Measurements from ENCODE around the gene PIK3C2G. TPM values are rescaled to one million over a fixed set of nuclear protein-coding genes. Genes with fewer than 3 reads are reported as not detected.

PIK3C2G gene
- total RNA-seq, 2 experiments from 2014 or later, result not detected

DNA sequence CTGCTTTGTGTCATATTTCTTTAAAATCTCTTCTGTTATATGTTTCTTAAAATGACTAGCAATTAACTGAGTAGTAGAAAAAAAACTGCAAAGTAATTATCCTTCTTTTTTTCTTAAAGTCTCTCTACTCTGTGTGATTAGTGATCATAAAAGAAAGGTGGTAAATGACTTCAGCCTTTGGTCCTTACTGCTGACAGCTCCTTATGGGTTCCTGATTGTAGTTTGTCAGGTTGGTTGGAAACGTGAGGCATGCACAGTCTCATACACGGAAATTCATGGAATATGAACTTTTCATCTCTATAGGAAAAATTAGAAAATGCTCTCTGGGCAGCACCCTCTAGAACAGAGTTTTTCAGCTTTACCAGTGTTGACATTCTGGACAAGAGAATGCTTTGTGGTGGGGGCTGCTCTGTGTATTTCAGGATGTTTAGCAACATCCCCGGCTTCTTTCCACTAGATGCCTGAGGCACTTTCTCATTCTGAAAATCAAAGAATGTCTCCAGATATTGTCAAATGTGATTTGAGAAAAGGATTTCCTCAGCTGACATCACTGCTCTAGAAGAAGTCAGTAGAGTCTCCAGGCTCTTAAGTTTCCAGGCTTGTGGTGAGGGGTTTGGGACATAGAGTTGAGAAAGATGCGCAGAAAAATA, 121.0 kb downstream of the PIK3C2G start:
- Mint-ChIP-seq H3K36me3 (no peaks in the 10 kb centered on the region), H3K4me1 (no peaks in the 10 kb centered on the region), H3K27me3 (no peaks in the 10 kb centered on the region), H3K4me3 (no peak overlapping the region), H3K27ac (no peak overlapping the region), H3K9me3 (peaks cover 8% of the 10 kb centered on the region)
- ATAC-seq (ENCODE audit: low read depth) (no peak), DNase-seq (no peak)
- POLR2A ChIA-PET, result no interaction called here

DNA sequence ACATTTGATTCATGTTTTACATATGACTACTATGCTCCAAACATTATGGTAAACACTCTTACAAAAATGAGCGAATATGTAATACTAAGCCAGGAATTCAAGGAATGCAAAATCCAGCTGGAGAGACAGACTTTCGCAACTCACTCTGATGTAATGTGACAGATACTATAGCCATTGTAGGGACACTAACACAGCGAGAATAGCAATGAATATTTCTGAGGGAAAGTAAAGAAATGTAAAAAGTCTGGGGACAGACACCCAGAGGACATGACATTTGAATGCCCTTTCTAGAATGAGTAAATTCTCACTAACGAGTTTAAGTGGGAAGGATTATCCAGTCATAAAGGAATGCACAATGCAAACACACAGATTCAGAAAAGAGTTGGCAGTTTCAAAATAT, 121.9 kb downstream of the PIK3C2G start:
- ATAC-seq (ENCODE audit: low read depth) (no peak), DNase-seq (no peak)
- no peaks in the 10 kb centered on the region for H3K36me3 Mint-ChIP-seq
- H3K9me3 Mint-ChIP-seq, result peaks cover 13% of the 10 kb centered on the region
- H3K4me3 Mint-ChIP-seq, result no peak overlapping the region
- no peaks in the 10 kb centered on the region for H3K4me1 Mint-ChIP-seq
- no peaks in the 10 kb centered on the region for H3K27me3 Mint-ChIP-seq
- POLR2A ChIA-PET, result no interaction called here
- H3K27ac Mint-ChIP-seq, result no peak overlapping the region

- Mint-ChIP-seq H3K4me3 (no peak overlapping the region), H3K27ac (no peak overlapping the region), H3K36me3 (no peaks in the 10 kb centered on the region), H3K9me3 (peaks cover 14% of the 10 kb centered on the region), H3K27me3 (no peaks in the 10 kb centered on the region), H3K4me1 (no peaks in the 10 kb centered on the region)
- DNase-seq (no peak), ATAC-seq (ENCODE audit: low read depth) (no peak)
- POLR2A ChIA-PET, result no interaction called here
Measured at GRCh38 chr12:18387706-18388105, 126.4 kb downstream of the PIK3C2G start.

DNA sequence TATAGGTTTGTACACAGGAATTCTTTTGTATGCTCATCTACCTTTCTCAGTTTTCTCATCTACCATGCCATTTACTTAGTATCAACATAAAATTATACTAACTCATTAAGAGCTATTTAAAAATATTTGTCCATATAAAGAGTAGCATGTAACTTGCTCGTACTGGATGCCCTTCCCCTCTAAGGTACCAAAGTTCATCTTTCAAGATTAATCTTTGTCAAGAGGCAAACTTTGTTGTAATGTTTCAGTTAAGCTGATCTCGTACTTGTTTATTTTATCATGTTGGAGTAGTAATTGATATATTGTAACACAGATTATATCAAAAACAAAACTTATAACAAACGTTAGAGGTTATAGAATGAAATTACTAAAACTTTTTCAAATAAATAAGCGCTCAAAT, 128.5 kb downstream of the PIK3C2G start:
- no peak for DNase-seq
- Mint-ChIP-seq H3K4me3 (no peak overlapping the region), H3K27me3 (no peaks in the 10 kb centered on the region), H3K9me3 (peaks cover 14% of the 10 kb centered on the region), H3K36me3 (no peaks in the 10 kb centered on the region), H3K4me1 (no peaks in the 10 kb centered on the region), H3K27ac (no peak overlapping the region)
- ATAC-seq (ENCODE audit: low read depth), result no peak
- POLR2A ChIA-PET, result no interaction called here

DNA sequence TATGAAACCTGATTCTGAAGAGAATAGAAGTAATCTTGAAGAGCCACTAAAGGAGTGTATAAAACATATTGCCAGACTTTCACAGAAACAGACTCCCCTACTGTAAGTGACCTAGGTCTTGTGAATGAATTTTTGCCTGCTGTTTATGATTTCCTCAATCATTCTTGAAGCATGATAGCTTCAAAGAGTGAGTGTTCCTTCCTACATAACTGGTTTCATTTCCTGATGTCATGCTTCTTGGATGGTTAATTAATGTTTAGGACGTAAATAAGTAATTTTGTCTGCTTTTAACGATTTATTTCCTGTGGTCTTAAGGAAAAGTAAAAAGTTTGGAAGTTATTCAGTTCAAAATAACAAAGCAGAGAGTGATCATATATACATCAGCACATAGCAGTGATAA, 129.8 kb downstream of the PIK3C2G start:
- Mint-ChIP-seq H3K4me3 (no peak overlapping the region), H3K27ac (no peak overlapping the region), H3K9me3 (peaks cover 11% of the 10 kb centered on the region), H3K36me3 (no peaks in the 10 kb centered on the region), H3K27me3 (no peaks in the 10 kb centered on the region), H3K4me1 (no peaks in the 10 kb centered on the region)
- POLR2A ChIA-PET, result no interaction called here
- DNase-seq (no peak), ATAC-seq (ENCODE audit: low read depth) (no peak)

GRCh38 chr12:18394742-18395141, 133.4 kb downstream of the PIK3C2G start:
- H3K4me3 Mint-ChIP-seq, result no peak overlapping the region
- no peaks in the 10 kb centered on the region for H3K36me3 Mint-ChIP-seq
- peaks cover 2% of the 10 kb centered on the region for H3K9me3 Mint-ChIP-seq
- H3K27ac Mint-ChIP-seq, result no peak overlapping the region
- no peaks in the 10 kb centered on the region for H3K4me1 Mint-ChIP-seq
- DNase-seq, result no peak
- POLR2A ChIA-PET, result no interaction called here
- no peaks in the 10 kb centered on the region for H3K27me3 Mint-ChIP-seq
- no peak for ATAC-seq (ENCODE audit: low read depth)

DNA sequence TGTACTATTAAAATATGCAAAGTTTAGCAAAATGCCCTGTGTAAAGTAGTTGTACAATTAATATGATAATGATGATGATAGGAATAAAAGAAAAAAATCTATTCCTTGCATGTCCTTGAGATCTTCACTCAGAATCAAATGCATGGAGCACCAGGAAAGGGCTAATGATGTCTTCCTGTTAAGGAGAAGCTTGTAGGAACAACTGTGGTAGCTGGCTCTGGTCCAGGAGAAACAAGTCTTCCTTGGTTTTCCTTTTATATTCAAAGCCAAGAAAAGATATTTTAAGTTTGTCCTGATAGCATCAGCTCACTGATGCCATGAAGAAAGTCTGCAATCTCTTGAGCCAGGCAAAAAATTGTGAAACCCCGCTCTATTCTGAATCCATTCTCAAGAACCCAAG, 138.9 kb downstream of the PIK3C2G start:
- Mint-ChIP-seq H3K27ac (no peak overlapping the region), H3K27me3 (no peaks in the 10 kb centered on the region), H3K36me3 (no peaks in the 10 kb centered on the region), H3K9me3 (no peaks in the 10 kb centered on the region), H3K4me1 (no peaks in the 10 kb centered on the region), H3K4me3 (no peak overlapping the region)
- POLR2A ChIA-PET, result no interaction called here
- ATAC-seq (ENCODE audit: low read depth), result no peak
- DNase-seq, result no peak

DNA sequence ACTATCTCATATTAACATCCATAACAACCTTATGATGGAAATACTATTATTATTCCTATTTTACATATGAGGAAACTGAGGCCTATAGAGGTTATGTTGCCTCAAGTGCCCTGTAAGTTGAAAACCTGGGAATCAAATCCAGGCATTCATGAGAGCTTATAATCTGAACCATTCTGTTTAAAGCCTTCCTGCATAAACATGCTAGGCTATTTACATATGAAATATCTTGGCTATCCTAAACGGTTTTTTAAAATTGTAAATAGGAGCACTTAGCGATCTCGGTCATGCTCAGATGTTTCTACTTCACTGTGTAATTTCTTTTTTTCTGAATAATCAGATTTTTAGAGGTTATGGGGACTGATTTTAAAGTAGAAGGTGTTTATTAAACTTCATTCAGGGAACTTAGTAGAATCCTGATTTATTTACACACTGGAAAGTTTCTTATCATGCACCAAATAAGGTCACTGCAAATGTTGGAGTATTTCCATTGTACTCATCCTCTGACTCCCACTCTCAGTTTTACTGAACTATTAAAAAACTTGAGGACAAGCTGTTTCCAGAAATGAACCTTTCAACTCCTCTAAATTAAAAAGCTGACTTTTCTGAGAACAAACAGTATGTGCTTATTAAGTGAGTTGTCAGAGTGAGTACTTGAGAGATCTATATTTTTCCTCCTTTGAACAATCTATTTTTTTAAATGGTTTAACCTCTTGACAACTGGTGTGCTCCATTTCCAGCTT, 141.7 kb downstream of the PIK3C2G start:
- Mint-ChIP-seq H3K4me3 (no peak overlapping the region), H3K4me1 (no peaks in the 10 kb centered on the region), H3K9me3 (peaks cover 6% of the 10 kb centered on the region), H3K27ac (no peak overlapping the region), H3K36me3 (no peaks in the 10 kb centered on the region), H3K27me3 (no peaks in the 10 kb centered on the region)
- ATAC-seq (ENCODE audit: low read depth) (no peak), DNase-seq (no peak)
- POLR2A ChIA-PET, result no interaction called here

- Mint-ChIP-seq H3K4me1 (no peaks in the 10 kb centered on the region), H3K36me3 (no peaks in the 10 kb centered on the region), H3K27me3 (no peaks in the 10 kb centered on the region), H3K4me3 (no peak overlapping the region), H3K9me3 (peaks cover 9% of the 10 kb centered on the region), H3K27ac (no peak overlapping the region)
- POLR2A ChIA-PET, result no interaction called here
- ATAC-seq (ENCODE audit: low read depth) (no peak), DNase-seq (no peak)
Measured at GRCh38 chr12:18411453-18411852, 150.1 kb downstream of the PIK3C2G start.

DNA sequence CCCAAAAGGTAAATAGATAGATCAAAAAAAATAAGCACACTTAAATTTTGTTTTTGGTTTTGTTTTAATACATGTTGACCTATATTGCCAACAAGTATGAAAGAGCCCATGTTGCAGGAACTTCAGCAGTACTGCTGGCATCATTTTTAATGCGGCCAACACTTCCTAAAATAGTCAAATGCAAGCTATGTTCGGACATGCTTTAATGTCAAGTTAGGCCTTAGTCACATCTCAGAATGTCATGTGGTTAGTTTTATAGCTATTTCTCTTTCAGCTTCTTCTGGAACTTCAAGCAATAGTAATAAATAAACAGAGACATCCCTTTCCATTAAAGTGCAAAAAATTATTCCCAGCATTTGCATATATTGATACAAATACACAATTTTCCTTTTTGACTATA, 153.4 kb downstream of the PIK3C2G start:
- DNase-seq, result no peak

GRCh38 chr12:18415227-18415626, 153.9 kb downstream of the PIK3C2G start:
- POLR2A ChIA-PET, result no interaction called here
- H3K4me3 Mint-ChIP-seq, result no peak overlapping the region
- H3K36me3 Mint-ChIP-seq, result no peaks in the 10 kb centered on the region
- no peak for ATAC-seq (ENCODE audit: low read depth)
- no peak overlapping the region for H3K27ac Mint-ChIP-seq
- H3K4me1 Mint-ChIP-seq, result no peaks in the 10 kb centered on the region
- peaks cover 3% of the 10 kb centered on the region for H3K9me3 Mint-ChIP-seq
- DNase-seq, result no peak
- H3K27me3 Mint-ChIP-seq, result no peaks in the 10 kb centered on the region

More for the DNA sequence above, 153.4 kb downstream of the PIK3C2G start:
- Mint-ChIP-seq H3K36me3 (no peaks in the 10 kb centered on the region), H3K4me1 (no peaks in the 10 kb centered on the region), H3K27me3 (no peaks in the 10 kb centered on the region), H3K4me3 (no peak overlapping the region), H3K27ac (no peak overlapping the region), H3K9me3 (peaks cover 4% of the 10 kb centered on the region)
- ATAC-seq (ENCODE audit: low read depth), result no peak
- POLR2A ChIA-PET, result no interaction called here

DNA sequence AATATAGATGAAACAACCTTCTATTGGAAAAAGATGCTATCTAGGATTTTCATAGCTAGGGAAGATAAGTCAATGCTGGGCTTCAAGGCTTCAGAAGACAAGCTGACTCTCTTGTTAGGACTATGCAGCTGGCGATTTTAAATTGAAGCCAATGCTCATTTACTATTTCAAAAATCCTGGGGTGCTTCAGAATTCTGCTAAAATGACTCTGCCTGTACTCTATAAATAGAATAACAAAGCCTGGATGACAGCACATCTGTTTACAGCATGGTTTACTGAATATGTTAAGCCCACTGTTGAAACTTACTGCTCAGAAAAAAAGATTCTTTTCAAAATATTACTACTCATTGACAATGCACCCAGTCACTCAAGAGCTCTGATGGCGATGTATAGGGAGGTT, 155.1 kb downstream of the PIK3C2G start:
- Mint-ChIP-seq H3K27ac (no peak overlapping the region), H3K4me1 (no peaks in the 10 kb centered on the region), H3K27me3 (no peaks in the 10 kb centered on the region), H3K4me3 (no peak overlapping the region), H3K36me3 (no peaks in the 10 kb centered on the region), H3K9me3 (peaks cover 2% of the 10 kb centered on the region)
- POLR2A ChIA-PET, result no interaction called here
- ATAC-seq (ENCODE audit: low read depth) (no peak), DNase-seq (no peak)

DNA sequence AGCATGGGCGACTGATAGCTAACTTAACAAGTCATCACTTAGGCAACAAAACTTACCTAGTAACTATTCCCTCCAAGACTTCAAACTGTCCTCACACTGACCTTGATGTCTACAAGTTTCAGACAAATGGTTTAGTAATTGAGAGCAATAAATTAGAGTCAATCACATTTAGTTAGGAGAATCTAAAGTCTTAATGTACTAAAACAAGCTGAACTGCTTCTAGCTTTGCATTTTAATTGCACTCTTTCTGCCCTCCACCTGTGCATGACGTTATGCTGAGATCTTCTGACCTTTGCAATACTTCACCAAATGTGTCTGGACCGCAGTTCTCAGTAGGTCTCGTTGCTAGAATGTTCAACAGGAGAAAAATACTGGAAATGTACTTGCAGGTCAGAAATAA, 158.0 kb downstream of the PIK3C2G start:
- H3K9me3 Mint-ChIP-seq, result peaks cover 2% of the 10 kb centered on the region
- no peaks in the 10 kb centered on the region for H3K4me1 Mint-ChIP-seq
- no peak overlapping the region for H3K4me3 Mint-ChIP-seq
- no peak overlapping the region for H3K27ac Mint-ChIP-seq
- ATAC-seq (ENCODE audit: low read depth) (no peak), DNase-seq (no peak)
- no peaks in the 10 kb centered on the region for H3K27me3 Mint-ChIP-seq
- H3K36me3 Mint-ChIP-seq, result no peaks in the 10 kb centered on the region
- POLR2A ChIA-PET, result no interaction called here

DNA sequence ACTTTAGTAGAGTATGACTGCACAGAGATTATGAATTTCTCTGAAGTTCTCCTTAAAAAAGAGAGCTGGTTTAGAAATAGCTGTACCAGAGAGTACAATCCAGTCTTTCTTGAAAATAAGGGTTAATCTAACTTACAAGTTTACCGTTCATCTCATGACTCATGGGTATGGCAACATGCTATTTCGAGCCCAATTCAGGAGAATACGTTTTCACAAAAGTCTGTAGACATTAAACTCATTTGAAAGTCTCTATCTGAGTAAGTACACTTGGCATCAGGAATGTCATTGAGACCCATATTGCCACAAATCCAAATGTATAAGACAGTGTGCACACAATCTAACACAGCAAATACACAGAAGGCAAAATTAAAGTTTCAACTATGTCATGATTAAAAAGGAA, 160.5 kb downstream of the PIK3C2G start:
- Mint-ChIP-seq H3K27ac (no peak overlapping the region), H3K4me3 (no peak overlapping the region), H3K4me1 (no peaks in the 10 kb centered on the region), H3K36me3 (no peaks in the 10 kb centered on the region), H3K27me3 (no peaks in the 10 kb centered on the region), H3K9me3 (peaks cover 1% of the 10 kb centered on the region)
- ATAC-seq (ENCODE audit: low read depth), result no peak
- POLR2A ChIA-PET, result no interaction called here
- no peak for DNase-seq
